Lower lobe of right lung (tissue), 2 donors: ENCODE results near the gene ID2. TPM values are rescaled to one million over a fixed set of nuclear protein-coding genes. Genes with fewer than 3 reads are reported as not detected.
"Not testable (repeated sequence)": the region's sequence is repeated elsewhere in the genome, so short reads cannot be mapped to it uniquely, and the experiment has no call there.

Source experiments
- ATAC-seq, 2 donors: fragments of 200-7000 bp; cut with Tn5 transposase; one replicate each; pipeline ENCODE4 v1.9.1; 2020 to 2022; ENCODE audit warnings: mild to moderate bottlenecking in 2 of 2, moderate library complexity in 2 of 2
- DNase-seq: peaks from one replicate; pipeline ENCODE4 v3.0.0-alpha.2; 2020
- H3K27ac ChIP-seq: fragments of 200-600 bp; one replicate; pipeline ENCODE4 v1.8.0; 2022
- H3K27me3 ChIP-seq: fragments of 200-600 bp; one replicate; pipeline ENCODE4 v1.8.0; 2022; ENCODE audit warnings: low read depth
- H3K36me3 ChIP-seq: fragments of 200-600 bp; one replicate; pipeline ENCODE4 v1.8.0; 2022; ENCODE audit warnings: mild to moderate bottlenecking
- H3K4me1 ChIP-seq: fragments of 200-600 bp; one replicate; pipeline ENCODE4 v1.8.0; 2022
- H3K4me3 ChIP-seq: fragments of 200-600 bp; one replicate; pipeline ENCODE4 v1.8.0; 2022; ENCODE audit warnings: mild to moderate bottlenecking
- H3K9me3 ChIP-seq: fragments of 200-600 bp; one replicate; pipeline ENCODE4 v1.8.0; 2022
- intact Hi-C: fragments of 100-400 bp; cut with DNase I; formaldehyde crosslinking; loops from one replicate; pipeline ENCODE4 v1.11.0; 2022
- total RNA-seq: library from RNA; stranded (reverse); fragmentation: NEBNext Ultra II Directional; extraction: Animal tissue kit (Norgen Biotek cat#: 25700); gene quantifications from one replicate; pipeline ENCODE4 v1.2.1, GENCODE V29; 2021
- TF ChIP-seq, protein P1 (sequence below): fragments of 200-600 bp; IDR thresholded peaks from one replicate; pipeline ENCODE4 v1.8.0; 2022; ENCODE audit warnings: antibody characterized with exemption, mild to moderate bottlenecking
- donor health status: DM: no; HTN: yes; CAD: no; lungs with severe emphysema.

ID2 gene
- total RNA-seq, 1 donor from 2014 or later, result 102 TPM

DNA sequence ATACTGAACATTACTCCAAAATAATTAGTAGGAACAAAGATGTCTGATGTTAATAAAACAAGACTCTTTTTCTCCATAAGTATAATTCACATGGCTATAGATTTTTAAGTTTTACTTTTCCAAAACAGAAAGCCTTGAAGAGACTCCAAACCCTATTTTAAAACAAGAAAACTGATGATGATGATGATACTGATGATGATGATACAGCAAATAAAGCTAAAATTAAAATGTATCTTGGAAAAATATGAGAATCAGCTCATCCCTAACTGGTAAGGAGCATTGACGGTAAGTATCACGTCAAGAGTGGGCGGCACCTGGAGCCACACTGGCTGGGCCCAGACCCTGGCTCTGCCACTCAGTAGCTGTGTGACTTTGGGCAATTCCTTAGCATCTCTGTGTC is 39.6 kb downstream of the ID2 start:
- DNase-seq, result no peak
- no peak overlapping the region for H3K4me3 ChIP-seq
- TF ChIP-seq, protein P1, sequence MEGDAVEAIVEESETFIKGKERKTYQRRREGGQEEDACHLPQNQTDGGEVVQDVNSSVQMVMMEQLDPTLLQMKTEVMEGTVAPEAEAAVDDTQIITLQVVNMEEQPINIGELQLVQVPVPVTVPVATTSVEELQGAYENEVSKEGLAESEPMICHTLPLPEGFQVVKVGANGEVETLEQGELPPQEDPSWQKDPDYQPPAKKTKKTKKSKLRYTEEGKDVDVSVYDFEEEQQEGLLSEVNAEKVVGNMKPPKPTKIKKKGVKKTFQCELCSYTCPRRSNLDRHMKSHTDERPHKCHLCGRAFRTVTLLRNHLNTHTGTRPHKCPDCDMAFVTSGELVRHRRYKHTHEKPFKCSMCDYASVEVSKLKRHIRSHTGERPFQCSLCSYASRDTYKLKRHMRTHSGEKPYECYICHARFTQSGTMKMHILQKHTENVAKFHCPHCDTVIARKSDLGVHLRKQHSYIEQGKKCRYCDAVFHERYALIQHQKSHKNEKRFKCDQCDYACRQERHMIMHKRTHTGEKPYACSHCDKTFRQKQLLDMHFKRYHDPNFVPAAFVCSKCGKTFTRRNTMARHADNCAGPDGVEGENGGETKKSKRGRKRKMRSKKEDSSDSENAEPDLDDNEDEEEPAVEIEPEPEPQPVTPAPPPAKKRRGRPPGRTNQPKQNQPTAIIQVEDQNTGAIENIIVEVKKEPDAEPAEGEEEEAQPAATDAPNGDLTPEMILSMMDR, result no peak

DNA sequence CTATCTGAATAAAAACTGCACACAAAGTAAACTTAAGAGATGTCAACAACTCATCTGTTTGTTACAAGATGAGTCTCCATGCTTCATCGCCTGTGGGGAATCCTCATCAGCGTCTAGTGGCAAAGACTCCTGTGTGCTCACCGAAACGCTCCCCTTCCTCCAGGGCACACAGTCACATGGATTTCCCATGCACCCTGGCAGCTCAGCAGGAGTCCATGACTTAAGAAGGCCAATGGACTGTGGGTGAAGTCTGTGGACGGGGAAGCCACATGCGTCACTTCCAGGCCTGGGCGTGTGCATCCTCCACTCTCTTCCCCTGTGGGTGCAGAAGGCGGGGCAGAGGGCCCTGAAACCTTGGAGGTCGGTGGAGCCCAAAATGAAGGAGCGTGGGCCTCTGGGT is 41.1 kb downstream of the ID2 start:
- DNase-seq, result no peak
- Histone ChIP-seq H3K9me3 (no peaks in the 10 kb centered on the region), H3K27me3 (no peaks in the 10 kb centered on the region), H3K4me1 (no peaks in the 10 kb centered on the region), H3K4me3 (no peak overlapping the region), H3K36me3 (peaks cover 15% of the 10 kb centered on the region), H3K27ac (no peak overlapping the region)
- intact Hi-C loops, result no loop called here
- no peak for ATAC-seq
- TF ChIP-seq, protein P1, result no peak

More for the DNA sequence above, 39.6 kb downstream of the ID2 start:
- Histone ChIP-seq H3K27me3 (no peaks in the 10 kb centered on the region), H3K9me3 (no peaks in the 10 kb centered on the region), H3K27ac (no peak overlapping the region), H3K36me3 (peaks cover 2% of the 10 kb centered on the region), H3K4me1 (no peaks in the 10 kb centered on the region)
- intact Hi-C loops, result no loop called here
- ATAC-seq, result no peak

DNA sequence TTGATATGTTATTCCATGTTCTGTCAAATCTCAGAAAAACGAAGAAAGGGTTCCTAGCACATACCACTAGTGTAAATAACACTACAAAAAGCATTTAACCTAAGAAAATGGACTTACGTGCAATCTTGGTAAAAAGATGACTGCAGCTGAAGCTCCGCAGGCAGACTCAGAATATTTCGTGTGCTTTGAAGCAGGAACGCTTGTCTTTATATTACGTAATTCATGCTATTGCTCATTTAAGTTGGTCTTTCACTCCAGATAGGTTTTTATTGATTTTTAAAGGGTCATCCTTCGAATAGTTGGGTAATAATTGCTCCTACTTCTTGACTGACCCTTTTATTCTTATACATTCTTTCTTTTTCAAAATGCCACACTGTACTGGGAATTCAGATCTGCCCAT is 44.0 kb downstream of the ID2 start:
- Histone ChIP-seq H3K36me3 (peaks cover 43% of the 10 kb centered on the region), H3K27me3 (no peaks in the 10 kb centered on the region), H3K9me3 (no peaks in the 10 kb centered on the region), H3K4me1 (peaks cover 6% of the 10 kb centered on the region), H3K4me3 (no peak overlapping the region), H3K27ac (no peak overlapping the region)
- intact Hi-C loops, result no loop called here
- TF ChIP-seq, protein P1, result no peak
- DNase-seq (no peak), ATAC-seq (no peak)

DNA sequence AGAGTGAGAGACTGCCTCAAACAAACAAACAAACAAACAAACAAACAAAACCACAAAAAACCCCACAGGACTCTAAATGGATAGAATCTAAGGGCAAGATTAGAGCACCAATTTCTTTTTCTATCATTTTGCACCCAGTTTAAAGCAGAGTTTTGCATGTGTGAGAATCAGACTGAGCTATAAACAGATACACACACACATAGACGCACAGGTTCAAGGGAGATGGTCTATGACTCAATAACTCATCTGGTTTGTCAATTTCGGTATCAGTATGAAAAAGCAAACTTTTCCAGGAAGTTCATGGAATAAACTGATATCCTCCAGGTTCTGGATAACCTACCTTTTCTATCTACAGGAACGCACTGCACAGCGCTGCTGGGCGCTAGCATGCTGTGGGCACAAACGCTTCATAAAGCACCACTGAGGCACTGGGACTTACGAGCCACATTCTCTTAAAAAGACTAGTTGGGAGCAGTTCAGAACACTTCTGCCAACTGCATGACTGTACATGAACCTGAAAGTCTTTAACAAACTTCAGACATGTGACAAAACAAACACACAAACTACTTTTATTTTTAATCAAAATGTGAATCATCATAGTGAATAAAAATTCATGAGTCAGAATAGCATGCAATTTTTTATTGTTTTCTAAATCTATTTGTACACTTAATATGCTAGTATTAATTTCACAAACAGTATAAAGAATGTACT is 46.6 kb downstream of the ID2 start:
- Histone ChIP-seq H3K27ac (no peak overlapping the region), H3K4me3 (no peak overlapping the region), H3K36me3 (peaks cover 69% of the 10 kb centered on the region), H3K27me3 (no peaks in the 10 kb centered on the region), H3K9me3 (no peaks in the 10 kb centered on the region), H3K4me1 (peaks cover 6% of the 10 kb centered on the region)
- DNase-seq (no peak), ATAC-seq (no peak)
- TF ChIP-seq, protein P1, result no peak
- intact Hi-C loops, result no loop called here

DNA sequence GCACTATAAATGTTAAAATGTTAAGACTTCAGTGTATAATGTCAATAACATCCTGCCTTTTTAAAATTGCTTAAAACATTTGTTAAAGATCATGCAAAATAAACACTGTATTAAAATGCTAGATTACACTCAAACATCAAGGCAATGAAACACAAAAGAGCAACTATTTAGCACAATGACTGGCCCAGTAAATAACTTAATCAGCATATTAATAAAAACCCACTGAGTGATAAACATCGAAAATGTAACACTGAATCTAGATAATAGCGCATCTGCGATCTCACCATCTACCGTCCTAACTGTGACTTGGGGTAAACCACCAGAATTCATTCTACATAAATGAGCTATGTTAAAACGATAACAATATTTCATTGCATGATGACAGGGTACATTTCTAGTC is 47.2 kb downstream of the ID2 start:
- DNase-seq, intact Hi-C loops, H3K9me3 ChIP-seq, H3K27me3 ChIP-seq, ATAC-seq, H3K27ac ChIP-seq, H3K4me3 ChIP-seq, H3K4me1 ChIP-seq: not testable (repeated sequence)
- peaks cover 76% of the 10 kb centered on the region for H3K36me3 ChIP-seq

DNA sequence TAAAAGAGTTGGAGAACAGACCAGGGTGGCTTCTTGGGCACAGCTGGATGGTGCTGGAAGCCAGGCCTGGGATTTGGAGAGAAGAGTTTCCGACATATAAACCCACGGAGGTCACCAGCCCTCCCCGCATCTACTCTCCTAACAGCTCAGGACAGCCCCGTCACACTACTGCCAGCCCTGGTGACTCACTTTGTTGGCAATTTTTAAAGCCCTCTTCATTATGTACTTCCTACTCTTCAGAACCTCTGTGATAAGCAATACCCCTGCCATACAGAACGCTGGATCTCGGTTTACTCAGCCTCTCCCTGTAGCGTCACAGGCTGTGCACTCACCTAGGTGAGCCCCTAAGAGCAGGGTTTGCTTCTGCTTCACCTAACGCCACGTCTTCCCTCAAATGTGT is 48.1 kb downstream of the ID2 start:
- Histone ChIP-seq H3K4me1 (peaks cover 6% of the 10 kb centered on the region), H3K4me3 (no peak overlapping the region), H3K27me3 (no peaks in the 10 kb centered on the region), H3K9me3 (no peaks in the 10 kb centered on the region), H3K27ac (peak overlapping the region; percentile 41), H3K36me3 (peaks cover 84% of the 10 kb centered on the region)
- TF ChIP-seq, protein P1, result no peak
- DNase-seq, result peak; percentile 63
- peak; percentile 94 to 95 for ATAC-seq
- intact Hi-C loops, result no loop called here
